HFF-Myc (cell line): ENCODE data around the gene TMEM154.

Source experiments
- DNase-seq: peaks from one replicate; pipeline ENCODE4 v3.0.0-alpha.2; 2011; ENCODE audit warnings: low read depth; ENCODE audit errors: extremely low read depth
- H3K4me3 ChIP-seq: replicated peaks from 2 replicates; pipeline ENCODE4 v1.5.1; 2011; ENCODE audit warnings: low read depth, mild to moderate bottlenecking, control low read depth, low read length
- CTCF ChIP-seq: IDR thresholded peaks from 2 replicates; pipeline ENCODE4 v1.5.1; 2012; ENCODE audit warnings: mild to moderate bottlenecking, low read depth, low read length, control low read depth; ENCODE audit errors: missing control alignments

TMEM154 gene

GRCh38 chr4:152572417-152573086, 107.2 kb downstream of the TMEM154 start:
- H3K4me3 ChIP-seq, result no peak overlapping the region
- DNase-seq, result no peak

GRCh38 chr4:152571770-152572169, 108.0 kb downstream of the TMEM154 start:
- DNase-seq, result no peak
- TF ChIP-seq CTCF, result no peak
- no peak overlapping the region for H3K4me3 ChIP-seq

More at GRCh38 chr4:152572417-152573086, 107.2 kb downstream of the TMEM154 start:
- TF ChIP-seq CTCF, result no peak

DNA sequence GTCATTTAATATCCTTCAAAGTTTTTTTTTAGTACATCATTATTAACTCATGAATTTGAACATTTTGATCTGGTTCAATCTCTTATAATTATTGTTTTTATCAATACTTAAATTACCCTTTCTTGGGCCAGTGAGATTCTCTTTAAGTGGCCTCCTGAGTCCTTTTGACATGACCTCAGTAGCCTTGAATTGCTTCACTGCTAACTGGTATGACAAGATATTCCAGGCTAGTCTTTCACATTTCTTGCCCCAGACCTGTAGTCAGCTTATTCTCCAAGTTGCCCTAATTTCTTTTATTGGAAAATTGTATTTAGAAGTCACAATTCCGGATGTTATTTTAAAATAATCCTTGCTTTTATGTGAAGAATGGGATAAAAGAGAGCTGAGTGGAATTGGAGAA, 108.5 kb downstream of the TMEM154 start:
- no peak overlapping the region for H3K4me3 ChIP-seq
- TF ChIP-seq CTCF, result no peak
- DNase-seq, result no peak
